Measurements from ENCODE around the gene KCTD20. TPM values are rescaled to one million over a fixed set of nuclear protein-coding genes. Genes with fewer than 3 reads are reported as not detected.

KCTD20 gene
- total and polyA plus RNA-seq, 2 of the 13 experiments (the other 11 are each of a cell fraction or from before 2014, with no cell fraction given), result 52.7 to 67.1 TPM

- TF ChIP-seq HBP1 (CRISPR knock-in tag; IDR thresholded peaks at IDR 0.05; ENCODE audit: low read depth), result no peak
- no peak for TF ChIP-seq AHR (CRISPR knock-in tag; IDR thresholded peaks at IDR 0.05)
- no peak for TF ChIP-seq MNT (IDR thresholded peaks at IDR 0.05)
- TF ChIP-seq FOXJ3 (CRISPR knock-in tag; IDR thresholded peaks at IDR 0.05; ENCODE audit: borderline replicate concordance), result no peak
- TF ChIP-seq PRDM4 (CRISPR knock-in tag; IDR thresholded peaks at IDR 0.05; ENCODE audit: borderline replicate concordance), result no peak
- TF ChIP-seq ZNF232 (CRISPR knock-in tag; IDR thresholded peaks at IDR 0.05; ENCODE audit: borderline replicate concordance), result no peak
- no peak for TF ChIP-seq FOXA3 (CRISPR knock-in tag; IDR thresholded peaks at IDR 0.05)
- no peak for TF ChIP-seq SMAD3 (CRISPR knock-in tag; IDR thresholded peaks at IDR 0.05)
- TF ChIP-seq DR1 (CRISPR knock-in tag; IDR thresholded peaks at IDR 0.05), result no peak
- TF ChIP-seq SALL1 (CRISPR knock-in tag; IDR thresholded peaks at IDR 0.05), result peak; percentile 34; the same call in 1 of the 2 replicates
- no peak for TF ChIP-seq PHF21A (CRISPR knock-in tag; IDR thresholded peaks at IDR 0.05)
- TF ChIP-seq MAFG (CRISPR knock-in tag; IDR thresholded peaks at IDR 0.05), result no peak
- peak; percentile 49; the same call in 1 of the 2 replicates for TF ChIP-seq HNF4G (IDR thresholded peaks at IDR 0.05; ENCODE audit: borderline replicate concordance, low read depth, low read length)
- no peak for TF ChIP-seq HNF4G (CRISPR knock-in tag; IDR thresholded peaks at IDR 0.05; ENCODE audit: borderline replicate concordance, low read depth)
- no peak for TF ChIP-seq PRPF4 (IDR thresholded peaks at IDR 0.05; ENCODE audit: low read depth, low read length, poor library complexity, severe bottlenecking)
- TF ChIP-seq ZNF577 (CRISPR knock-in tag; IDR thresholded peaks at IDR 0.05; ENCODE audit: borderline replicate concordance, low read depth), result no peak
- no peak for TF ChIP-seq CBX1 (IDR thresholded peaks at IDR 0.05; ENCODE audit: low read depth)
- no peak for TF ChIP-seq ZNF30 (CRISPR knock-in tag; IDR thresholded peaks at IDR 0.05)
- TF ChIP-seq CBX2 (IDR thresholded peaks at IDR 0.05; ENCODE audit: low read depth, low read length), result no peak
- TF ChIP-seq CBX2 (CRISPR knock-in tag; IDR thresholded peaks at IDR 0.05; ENCODE audit: low read depth), result no peak
- no peak for TF ChIP-seq ZNF547 (CRISPR knock-in tag; IDR thresholded peaks at IDR 0.05)
- TF ChIP-seq ZFX (CRISPR knock-in tag; IDR thresholded peaks at IDR 0.05; ENCODE audit: low read depth), result no peak
- TF ChIP-seq KLF13 (CRISPR knock-in tag; IDR thresholded peaks at IDR 0.05), result no peak
- TF ChIP-seq ZNF598 (CRISPR knock-in tag; IDR thresholded peaks at IDR 0.05; ENCODE audit: borderline replicate concordance), result peak; percentile 40; the same call in 1 of the 2 replicates
- no peak for TF ChIP-seq ZSCAN29 (CRISPR knock-in tag; conservative IDR thresholded peaks at IDR 0.05)
- TF ChIP-seq MXD1 (CRISPR knock-in tag; IDR thresholded peaks at IDR 0.05), result no peak
- 0 out of 2 replicates have a peak, but pooled peaks have one; percentile 18 for TF ChIP-seq ZNF644 (CRISPR knock-in tag; IDR thresholded peaks at IDR 0.05; ENCODE audit: low read depth)
- no peak for TF ChIP-seq ZNF225 (CRISPR knock-in tag; IDR thresholded peaks at IDR 0.05)
- no peak for TF ChIP-seq NFYB (CRISPR knock-in tag; IDR thresholded peaks at IDR 0.05)
Observed at GRCh38 chr6:36516559-36516958, 73.8 kb downstream of the KCTD20 start (continued).

Data from HepG2 (cell line).